RCC 7860 (cell line): ENCODE measurements around the gene IVL.

Experiments used
- DNase-seq: peaks from one replicate; pipeline ENCODE4 v3.0.0-alpha.2; 2015; ENCODE audit warnings: low spot score
- FAIRE-seq: peaks from 2 replicates; lab custom pipeline; 2012; peaks lifted over from hg19 to GRCh38; lab: Jason Lieb, UNC

The IVL gene

GRCh38 chr1:152907686-152908601, at the start of gene IVL:
IVL (plus strand) TSS chr1:152908546; CDS start chr1:152909798, 1,252 bp downstream.
- FAIRE-seq (no peak), DNase-seq (no peak)

GRCh38 chr1:152859696-152860095, 48.6 kb upstream of the IVL start, which contains the start of gene LCE7A:
LCE7A (plus strand) TSS chr1:152859996; CDS start chr1:152860698, 702 bp downstream.
- FAIRE-seq = no peak

GRCh38 chr1:152860129-152860528, 48.2 kb upstream of the IVL start:
- FAIRE-seq (no peak), DNase-seq (no peak)

More at GRCh38 chr1:152859696-152860095, 48.6 kb upstream of the IVL start, which contains the start of gene LCE7A:
- no peak for DNase-seq

- FAIRE-seq (no peak), DNase-seq (no peak)
Measured at GRCh38 chr1:152861374-152861773, 47.0 kb upstream of the IVL start.

GRCh38 chr1:152864443-152864842, 43.9 kb upstream of the IVL start:
- DNase-seq (no peak), FAIRE-seq (no peak)

- FAIRE-seq (no peak), DNase-seq (no peak)
Measured at GRCh38 chr1:152866321-152866720, 42.0 kb upstream of the IVL start.

GRCh38 chr1:152869808-152870419, 38.4 kb upstream of the IVL start:
- FAIRE-seq (peak; percentile 30), DNase-seq (peak; percentile 46)

- no peak for DNase-seq
- no peak for FAIRE-seq
Measured at GRCh38 chr1:152870831-152871730, 37.3 kb upstream of the IVL start.

- FAIRE-seq = no peak
- no peak for DNase-seq
Measured at GRCh38 chr1:152871731-152872126, 36.6 kb upstream of the IVL start.

- DNase-seq (no peak), FAIRE-seq (no peak)
Measured at GRCh38 chr1:152873495-152873894, 34.9 kb upstream of the IVL start.

- FAIRE-seq = no peak
- no peak for DNase-seq
Measured at GRCh38 chr1:152876827-152877226, 31.5 kb upstream of the IVL start.

- no peak for FAIRE-seq
- DNase-seq = no peak
Measured at GRCh38 chr1:152878042-152878441, 30.3 kb upstream of the IVL start, which contains the start of gene SMCP. SMCP (plus strand) TSS chr1:152878322; CDS start chr1:152884423, 6,101 bp downstream.

GRCh38 chr1:152879559-152880198, 28.7 kb upstream of the IVL start:
- FAIRE-seq (no peak), DNase-seq (no peak)

- no peak for DNase-seq
- no peak for FAIRE-seq
Measured at GRCh38 chr1:152880316-152880715, 28.0 kb upstream of the IVL start.

- no peak for DNase-seq
- FAIRE-seq = no peak
Measured at GRCh38 chr1:152880907-152881306, 27.4 kb upstream of the IVL start.

GRCh38 chr1:152884085-152884484, 24.3 kb upstream of the IVL start:
- FAIRE-seq (no peak), DNase-seq (no peak)

GRCh38 chr1:152884506-152884905, 23.8 kb upstream of the IVL start:
- FAIRE-seq (no peak), DNase-seq (no peak)

- FAIRE-seq = no peak
- DNase-seq = no peak
Measured at GRCh38 chr1:152884966-152885624, 23.3 kb upstream of the IVL start.

GRCh38 chr1:152886085-152886484, 22.3 kb upstream of the IVL start:
- FAIRE-seq (no peak), DNase-seq (no peak)
